Measurements from ENCODE around the gene GPR150. TPM values are rescaled to one million over a fixed set of nuclear protein-coding genes. Genes with fewer than 3 reads are reported as not detected.

Gene GPR150
- total and polyA plus RNA-seq, 2 of the 4 experiments (the other 2 are of a cell fraction) = under 0.01 to 0.10 TPM

GRCh38 chr5:95599252-95599651 lies 20.6 kb upstream of the GPR150 start:
- Histone ChIP-seq H2BK15ac (ENCODE audit: low read depth, low read length) (peak overlapping the region; percentile 63; the same call in 1 of the 3 replicates), H3K4me3 (ENCODE audit: insufficient read depth, low read depth, low read length) (no peak overlapping the region), H4K91ac (ENCODE audit: insufficient read depth, low read depth, low read length) (peak overlapping the region; percentile 67; the same call in 1 of the 2 replicates), H2AK9ac (replicated peaks; ENCODE audit: low read depth, low read length, poor library complexity) (no peak overlapping the region), H3K9me3 (ENCODE audit: control insufficient read depth, insufficient read depth, low read length) (no peaks in the 10 kb centered on the region), H3K23ac (ENCODE audit: low read depth, low read length) (peak overlapping the region; percentile 54; the same call in 1 of the 2 replicates), H2BK120ac (ENCODE audit: low read depth, low read length) (peak overlapping the region; percentile 83), H2BK5ac (ENCODE audit: low read depth, low read length, poor library complexity, severe bottlenecking) (peak overlapping the region; percentile 48), H2BK20ac (ENCODE audit: low read depth, low read length) (peak overlapping the region; percentile 66; the same call in 1 of the 2 replicates), H3K4me2 (ENCODE audit: low read depth, low read length) (no peak overlapping the region), H4K20me1 (ENCODE audit: insufficient read depth, low read length) (no peaks in the 10 kb centered on the region), H3K14ac (replicated peaks; ENCODE audit: low read depth, low read length) (peak overlapping the region; percentile 69), H3K79me1 (ENCODE audit: low read depth in 1 of 2, low read length in 2 of 2) (peaks cover 16 to 25% of the 10 kb centered on the region in 2 experiments), H3K4ac (ENCODE audit: low read depth, low read length) (peak overlapping the region; percentile 92), H3K36me3 (ENCODE audit: control insufficient read depth, insufficient read depth, low read length) (peaks cover 2% of the 10 kb centered on the region; the same call in 1 of the 2 replicates), H3K4me1 (ENCODE audit: control insufficient read depth, insufficient read depth, low read length) (peaks cover 3% of the 10 kb centered on the region; the same call in 1 of the 2 replicates), H3K56ac (ENCODE audit: extremely low read depth, insufficient read depth, low read length) (no peak overlapping the region), H2AFZ (replicated peaks; ENCODE audit: low read length, poor library complexity) (peak overlapping the region; percentile 53), H4K8ac (ENCODE audit: low read depth in 2 of 2, low read length in 2 of 2) (peak overlapping the region in 1 of 2 experiments; percentile 89; a peak in 2 of 4 replicates), H2AK5ac (ENCODE audit: low read depth, low read length) (peak overlapping the region; percentile 95; the same call in 1 of the 2 replicates), H3K27me3 (ENCODE audit: control insufficient read depth, insufficient read depth, low read length) (no peaks in the 10 kb centered on the region), H4K5ac (ENCODE audit: low read depth, low read length) (peak overlapping the region; percentile 69; the same call in 1 of the 2 replicates), H3K9me1 (ENCODE audit: insufficient read depth, low read length) (peaks cover 8% of the 10 kb centered on the region), H3K9ac (ENCODE audit: low read depth, low read length) (no peak overlapping the region), H3K27ac (ENCODE audit: insufficient read depth, low read length) (no peak overlapping the region), H3K18ac (ENCODE audit: low read depth, low read length) (peak overlapping the region; percentile 15; the same call in 1 of the 2 replicates)
- intact Hi-C loops (cut with micrococcal nuclease) (no loop called here), in situ Hi-C loops (cut with MboI; ENCODE audit: low sequenced_read_pairs) (no loop called here), dilution Hi-C loops (cut with HindIII; ENCODE audit: low sequenced_read_pairs, unreplicated experiment) (no loop called here)
- DNase-seq (no peak), ATAC-seq (ENCODE audit: low read depth) (no peak)
- CTCF ChIA-PET = no interaction called here
- TF ChIP-seq FOS (IDR thresholded peaks at IDR 0.05; ENCODE audit: low read depth, low read length) (no peak), BHLHE40 (IDR thresholded peaks at IDR 0.05; ENCODE audit: low read depth, low read length) (no peak), MXI1 (IDR thresholded peaks at IDR 0.05; ENCODE audit: borderline replicate concordance, low read depth, low read length) (no peak), RFX5 (IDR thresholded peaks at IDR 0.05; ENCODE audit: low read depth, low read length) (no peak), SMC3 (IDR thresholded peaks at IDR 0.05; ENCODE audit: low read depth, low read length) (no peak), CEBPB (IDR thresholded peaks at IDR 0.05; ENCODE audit: low read depth, low read length) (no peak), MAFK (IDR thresholded peaks at IDR 0.05; ENCODE audit: low read depth, low read length) (no peak), POLR2A (IDR thresholded peaks at IDR 0.05; ENCODE audit: low read depth, low read length) (no peak), MAZ (IDR thresholded peaks at IDR 0.05; ENCODE audit: borderline replicate concordance, low read depth, low read length) (no peak), CHD1 (IDR thresholded peaks at IDR 0.05; ENCODE audit: low read depth, low read length) (no peak), CTCF (conservative IDR thresholded peaks at IDR 0.05; ENCODE audit: low read depth, low read length) (no peak), RCOR1 (IDR thresholded peaks at IDR 0.05; ENCODE audit: insufficient replicate concordance, low read length) (no peak), ELK1 (IDR thresholded peaks at IDR 0.05; ENCODE audit: borderline replicate concordance, low read depth, low read length) (no peak)
- BruUV-seq (replicated peaks) = no TSS peak
- POLR2A ChIA-PET (ENCODE audit: unreplicated experiment) = no interaction called here
- whole genome bisulfite sequencing, 2 experiments (ENCODE audit: extremely low coverage in 2 of 2, insufficient read length in 1 of 2) = no CpG with 5 or more reads among the region's 1 CpG

All from IMR-90 (cell line).